ENCODE measurements around the gene RAB11FIP3. TPM values are rescaled to one million over a fixed set of nuclear protein-coding genes. Genes with fewer than 3 reads are reported as not detected.
"Not testable (repeated sequence)": the region's sequence is repeated elsewhere in the genome, so short reads cannot be mapped to it uniquely, and the experiment has no call there.

The RAB11FIP3 gene
- total RNA-seq, 1 donor: 23.4 TPM

DNA sequence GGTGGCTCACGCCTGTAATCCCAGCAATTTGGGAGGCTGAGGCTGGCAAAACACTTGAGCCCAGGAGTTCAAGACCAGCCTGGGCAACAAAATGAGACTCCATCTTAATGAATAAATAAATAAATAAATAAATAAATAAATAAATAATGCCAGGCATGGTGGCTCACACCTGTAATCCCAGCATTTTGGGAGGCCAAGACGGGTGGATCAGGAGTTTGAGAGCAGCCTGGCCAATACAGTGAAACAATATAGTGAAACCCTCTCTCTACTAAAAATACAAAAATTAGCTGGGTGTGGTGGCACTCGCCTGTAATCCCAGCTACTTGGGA, 10.3 kb upstream of the RAB11FIP3 start:
- DNase-seq (ENCODE audit: low read depth in 2 of 3, low spot score in 2 of 3): not testable (repeated sequence)

DNA sequence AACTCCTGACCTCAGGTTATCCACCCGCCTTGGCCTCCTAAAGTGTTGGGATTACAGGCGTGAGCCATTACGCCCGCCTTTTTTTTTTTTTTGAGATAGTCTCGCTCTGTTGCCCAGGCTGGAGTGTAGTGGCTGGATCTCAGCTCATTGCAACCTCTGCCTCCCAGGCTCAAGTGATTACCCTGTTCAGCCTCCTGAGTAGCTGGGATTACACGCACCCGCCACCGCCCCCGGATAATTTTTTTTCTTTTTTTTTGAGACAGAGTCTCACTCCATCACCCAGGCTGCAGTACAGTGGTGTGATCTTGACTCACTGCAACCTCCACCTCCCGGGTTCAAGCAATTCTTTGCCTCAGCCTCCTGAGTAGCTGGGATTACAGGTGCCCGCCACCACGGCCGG, 3.3 kb upstream of the RAB11FIP3 start:
- DNase-seq (ENCODE audit: low read depth in 2 of 3, low spot score in 2 of 3): not testable (repeated sequence)

DNA sequence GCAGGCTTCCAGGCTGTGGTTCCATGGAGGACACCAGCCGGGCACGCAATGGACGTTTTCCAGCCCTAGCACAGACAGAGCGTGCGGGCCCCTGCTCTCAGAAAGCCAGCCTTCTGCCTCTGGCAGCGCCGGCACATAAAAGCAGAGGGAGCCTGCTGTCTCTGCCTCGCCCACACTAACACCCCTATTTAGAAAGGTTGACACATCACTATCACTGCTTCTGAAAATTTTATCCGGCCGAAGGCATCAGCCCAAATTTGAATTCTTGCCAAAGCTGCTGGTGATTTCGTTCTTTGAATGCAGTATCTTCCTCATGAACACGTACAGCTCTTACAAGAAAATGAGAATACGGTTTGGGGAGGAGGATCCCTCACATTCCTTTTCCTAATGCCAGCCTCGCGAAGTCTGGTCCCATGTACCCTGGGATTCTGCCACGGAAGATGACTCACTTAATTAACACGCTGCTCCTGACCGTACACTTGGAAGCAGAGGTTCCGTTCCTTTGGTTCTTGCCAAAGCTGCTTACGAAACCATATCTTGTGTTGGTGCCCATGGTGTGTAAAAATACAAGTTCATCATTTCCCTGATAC, 1.3 kb upstream of the RAB11FIP3 start:
- no peak for DNase-seq (ENCODE audit: low read depth in 2 of 3, low spot score in 2 of 3)

DNA sequence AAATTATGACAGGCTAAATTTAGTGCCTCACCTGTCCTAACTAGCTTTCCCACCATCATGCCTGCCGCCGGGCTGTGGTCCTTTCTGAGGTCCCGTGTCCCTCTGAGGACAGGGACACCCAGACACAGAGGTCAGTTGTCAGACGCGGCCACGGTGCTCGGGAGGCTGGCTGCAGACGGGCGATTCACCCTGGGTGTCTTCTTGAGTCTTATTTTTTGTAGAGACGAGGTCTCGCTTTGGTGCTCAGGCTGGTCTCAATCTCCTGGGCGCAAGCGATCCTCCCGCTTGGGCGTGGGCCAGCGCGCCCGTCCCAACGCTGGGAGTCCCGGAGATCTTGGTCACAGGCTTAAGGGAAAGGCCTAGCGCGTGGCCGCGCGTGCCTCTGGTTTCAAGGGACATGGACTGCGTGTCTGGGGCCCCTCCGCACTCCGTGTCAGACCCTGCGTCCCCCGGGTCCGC, 797 bp upstream of the RAB11FIP3 start:
- no peak for DNase-seq (ENCODE audit: low read depth in 2 of 3, low spot score in 2 of 3)

DNA sequence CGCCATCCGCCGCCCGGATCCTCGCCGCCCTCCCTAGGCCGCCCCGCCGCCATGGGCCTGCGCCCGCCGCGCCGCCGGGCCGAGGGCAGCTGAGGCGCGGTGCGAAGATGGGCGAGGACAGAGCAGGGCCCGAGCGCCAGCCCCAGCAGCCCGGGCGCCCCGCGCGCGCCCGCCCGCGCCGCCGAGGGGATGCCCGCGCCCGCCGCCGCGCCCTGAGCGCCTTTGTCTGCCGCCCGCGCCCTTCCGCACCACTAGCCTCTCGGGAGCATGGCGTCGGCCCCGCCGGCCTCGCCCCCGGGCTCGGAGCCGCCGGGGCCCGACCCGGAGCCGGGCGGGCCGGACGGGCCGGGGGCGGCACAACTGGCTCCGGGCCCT, 278 bp downstream of the RAB11FIP3 start:
- no peak for DNase-seq (ENCODE audit: low read depth in 2 of 3, low spot score in 2 of 3)

DNA sequence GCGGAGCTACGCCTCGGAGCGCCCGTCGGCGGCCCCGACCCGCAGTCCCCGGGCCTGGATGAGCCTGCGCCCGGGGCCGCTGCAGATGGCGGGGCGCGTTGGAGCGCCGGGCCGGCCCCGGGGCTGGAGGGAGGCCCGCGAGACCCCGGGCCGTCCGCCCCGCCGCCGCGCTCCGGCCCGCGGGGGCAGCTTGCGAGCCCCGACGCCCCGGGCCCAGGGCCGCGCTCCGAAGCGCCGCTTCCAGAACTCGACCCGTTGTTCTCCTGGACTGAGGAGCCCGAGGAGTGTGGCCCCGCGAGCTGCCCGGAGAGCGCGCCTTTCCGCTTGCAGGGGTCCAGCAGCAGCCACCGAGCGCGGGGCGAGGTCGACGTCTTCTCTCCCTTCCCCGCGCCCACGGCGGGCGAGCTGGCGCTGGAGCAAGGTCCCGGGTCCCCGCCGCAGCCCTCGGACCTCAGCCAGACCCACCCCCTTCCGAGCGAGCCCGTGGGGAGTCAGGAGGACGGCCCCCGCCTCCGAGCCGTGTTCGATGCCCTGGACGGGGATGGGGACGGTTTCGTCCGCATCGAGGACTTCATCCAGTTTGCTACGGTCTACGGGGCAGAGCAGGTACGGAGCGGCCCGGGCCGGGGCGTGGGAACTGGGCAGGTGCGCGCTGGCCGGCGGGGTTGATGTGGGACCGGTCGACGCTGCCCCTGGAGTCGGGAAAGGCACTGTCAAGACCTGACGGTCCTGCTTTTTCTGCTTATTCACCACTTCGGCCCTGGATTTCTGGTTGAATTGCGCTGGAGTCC, 861 bp downstream of the RAB11FIP3 start:
- DNase-seq (ENCODE audit: low read depth in 2 of 3, low spot score in 2 of 3): no peak

DNA sequence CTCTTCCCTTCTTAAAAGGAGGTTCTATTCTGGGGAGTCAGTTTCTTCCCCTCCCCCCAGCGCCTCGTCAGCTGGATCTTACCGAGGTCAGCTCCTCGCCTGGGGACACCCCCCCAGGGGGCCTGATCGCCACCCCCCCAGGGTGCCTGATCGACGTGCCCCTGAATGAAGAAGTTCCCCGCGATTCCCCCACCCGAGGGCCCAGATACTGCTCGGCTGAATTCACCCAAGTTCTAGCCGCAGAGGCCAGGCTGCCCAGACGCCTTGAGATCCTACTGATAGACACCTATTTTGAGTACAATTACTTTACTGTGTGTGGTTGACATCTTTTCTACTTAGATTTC, 1.4 kb downstream of the RAB11FIP3 start:
- peak in 1 of 3 donors; percentile 9 for DNase-seq (ENCODE audit: low read depth in 2 of 3, low spot score in 2 of 3)

DNA sequence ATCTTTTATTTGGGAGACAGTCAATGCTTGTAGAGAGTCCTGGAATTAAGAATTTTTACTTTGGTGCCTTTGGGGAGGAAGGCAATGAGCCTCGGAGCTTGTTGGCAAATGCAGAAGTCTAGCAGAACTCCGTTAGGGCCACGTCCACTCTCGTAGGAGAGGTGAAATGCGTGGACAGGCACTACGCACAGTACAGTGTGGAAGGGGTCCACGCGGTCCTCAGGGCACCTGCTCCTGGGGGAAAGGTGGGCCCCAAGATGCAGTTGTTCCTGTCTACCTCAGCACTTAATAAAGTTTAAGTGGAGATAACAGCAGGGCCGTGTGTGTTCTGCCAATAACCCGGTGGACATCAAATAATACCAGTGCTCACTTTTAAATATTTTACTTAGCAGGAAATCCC, 1.8 kb downstream of the RAB11FIP3 start:
- no peak for DNase-seq (ENCODE audit: low read depth in 2 of 3, low spot score in 2 of 3)

DNA sequence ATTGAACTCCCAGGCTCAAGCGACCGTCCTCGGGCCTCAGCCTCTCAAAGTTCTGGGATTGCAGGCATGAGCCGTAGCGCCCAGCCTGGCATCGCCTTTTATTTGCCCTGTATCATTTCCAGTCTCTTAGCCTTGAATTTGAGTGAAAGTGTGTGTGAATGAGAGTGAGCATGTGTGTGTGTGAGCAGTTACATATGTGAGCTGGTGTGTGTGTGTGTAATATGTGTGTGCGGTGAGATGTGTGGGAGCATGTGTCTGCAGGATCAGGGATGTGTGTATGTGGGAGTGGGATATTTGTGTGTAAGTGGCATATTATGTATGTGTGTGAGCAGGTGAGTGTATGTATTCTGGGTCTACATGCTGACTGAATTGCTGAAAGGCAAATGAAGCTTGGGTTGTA, 5.5 kb downstream of the RAB11FIP3 start:
- DNase-seq (ENCODE audit: low read depth in 2 of 3, low spot score in 2 of 3): no peak

DNA sequence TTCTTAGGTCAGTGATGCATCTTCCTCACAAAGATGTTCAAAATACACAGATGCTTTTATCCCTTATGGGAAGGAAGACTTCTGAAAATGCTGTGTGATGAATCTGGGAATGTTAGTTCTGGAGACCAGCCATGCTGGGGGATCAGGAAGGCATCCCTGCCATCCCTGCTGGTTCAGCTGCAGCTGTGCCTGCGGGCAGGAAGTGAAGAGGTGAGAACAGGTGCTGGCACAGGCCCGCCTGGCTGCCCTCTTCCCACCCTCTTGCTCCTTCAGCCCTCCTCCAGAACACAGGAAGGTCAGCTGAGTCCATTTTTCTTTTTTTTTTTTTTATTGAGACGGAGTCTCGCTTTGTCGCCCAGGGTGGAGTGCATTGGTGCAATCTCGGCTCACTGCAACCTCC, 15.2 kb downstream of the RAB11FIP3 start:
- no peak for DNase-seq (ENCODE audit: low read depth in 2 of 3, low spot score in 2 of 3)

DNA sequence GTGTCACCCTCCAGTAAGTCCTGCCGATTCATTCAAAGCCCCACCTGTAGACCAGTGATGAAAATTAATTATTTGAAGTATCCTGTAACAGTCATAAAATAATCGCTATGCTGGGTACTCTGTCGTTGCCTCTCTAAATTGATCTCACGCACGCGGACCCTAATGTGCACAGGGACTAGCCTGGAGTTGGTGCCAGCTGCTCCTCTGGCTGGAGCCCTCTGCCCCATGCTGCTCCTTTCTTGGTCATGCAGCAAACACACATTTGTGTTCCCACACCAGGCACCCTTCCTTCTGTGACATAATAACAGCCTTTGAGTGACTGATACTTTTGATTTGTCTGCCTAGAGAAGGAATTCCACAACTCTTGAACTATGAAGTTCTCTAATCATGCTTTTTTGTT, 16.0 kb downstream of the RAB11FIP3 start:
- DNase-seq (ENCODE audit: low read depth in 2 of 3, low spot score in 2 of 3): no peak

DNA sequence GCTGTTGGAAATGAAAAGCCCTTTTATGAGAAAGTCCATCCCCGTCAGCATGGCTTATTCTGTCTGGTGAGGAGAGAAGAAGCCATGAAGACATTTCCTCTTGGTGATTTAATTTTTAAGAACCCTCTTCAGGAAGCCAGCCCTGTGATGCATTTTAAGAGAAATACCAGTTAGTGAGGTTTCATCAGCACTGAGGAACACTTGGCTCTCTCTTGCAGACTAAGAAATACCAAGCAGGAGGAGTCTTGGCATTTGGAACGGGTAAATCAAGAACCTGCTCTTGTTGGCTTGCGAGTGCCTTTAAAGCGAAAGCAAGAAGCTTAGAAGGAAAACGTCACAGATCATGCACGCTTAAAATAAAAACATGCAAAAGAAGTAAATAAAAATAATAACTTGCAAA, 17.5 kb downstream of the RAB11FIP3 start:
- no peak for DNase-seq (ENCODE audit: low read depth in 2 of 3, low spot score in 2 of 3)

DNA sequence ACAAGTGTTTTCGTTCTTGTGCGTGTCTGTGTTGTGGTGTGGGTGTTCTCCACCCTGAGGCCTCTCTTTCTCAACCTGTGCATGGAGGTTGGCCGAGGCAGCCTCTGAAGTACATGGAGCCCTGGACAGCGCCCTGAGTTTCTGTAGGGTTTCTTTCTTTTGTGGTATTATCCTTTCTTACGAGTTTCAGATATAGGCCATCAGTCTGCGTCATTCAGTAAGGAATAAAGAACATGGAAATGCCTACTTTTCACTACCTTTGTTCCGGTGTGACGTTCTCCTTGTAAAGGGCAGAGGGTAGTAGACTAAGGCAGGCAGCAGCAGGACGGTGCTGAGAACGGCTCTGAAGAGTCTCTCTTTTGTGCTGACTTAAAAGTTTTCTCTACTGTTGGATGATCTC, 18.6 kb downstream of the RAB11FIP3 start:
- DNase-seq (ENCODE audit: low read depth in 2 of 3, low spot score in 2 of 3): no peak

DNA sequence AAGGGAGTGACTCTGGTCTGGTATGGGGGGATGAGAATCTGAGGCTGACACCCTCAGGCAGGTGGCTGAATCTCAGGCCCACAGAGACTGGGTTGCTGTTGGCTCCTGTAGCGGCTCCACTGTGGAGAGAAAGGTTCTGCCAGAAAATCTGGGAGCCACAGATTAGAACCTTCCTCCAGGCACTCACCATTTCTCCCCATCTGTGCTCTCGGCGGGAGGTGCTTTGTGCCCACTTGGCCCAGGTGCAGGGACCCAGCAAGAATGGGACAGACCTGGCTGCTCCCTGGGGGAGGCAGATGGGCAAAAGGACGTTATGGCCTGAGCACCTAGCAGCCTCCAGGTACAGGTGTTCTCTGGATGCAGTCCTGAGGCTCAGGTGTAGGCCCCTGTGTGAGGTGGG, 20.1 kb downstream of the RAB11FIP3 start:
- DNase-seq (ENCODE audit: low read depth in 2 of 3, low spot score in 2 of 3): no peak

DNA sequence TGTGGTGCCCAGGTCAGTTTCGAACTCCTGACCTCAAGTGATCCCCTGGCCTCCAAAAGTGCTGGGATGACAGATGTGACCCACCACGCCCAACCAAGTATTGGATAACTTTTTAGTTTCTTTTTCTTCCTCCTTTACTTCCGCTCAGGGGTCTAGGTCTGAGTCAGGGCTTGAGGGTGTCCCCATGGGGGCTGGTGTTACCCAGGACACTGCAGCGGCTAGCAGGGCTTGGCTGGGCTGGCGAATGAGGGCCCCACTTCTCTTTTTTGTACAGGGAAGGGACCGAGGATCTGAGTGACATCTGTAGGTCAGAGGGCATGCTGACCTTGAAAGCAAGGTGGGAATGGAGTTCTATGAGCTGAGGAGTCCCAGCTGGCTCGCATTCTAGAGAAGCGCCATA, 24.9 kb downstream of the RAB11FIP3 start:
- no peak for DNase-seq (ENCODE audit: low read depth in 2 of 3, low spot score in 2 of 3)

DNA sequence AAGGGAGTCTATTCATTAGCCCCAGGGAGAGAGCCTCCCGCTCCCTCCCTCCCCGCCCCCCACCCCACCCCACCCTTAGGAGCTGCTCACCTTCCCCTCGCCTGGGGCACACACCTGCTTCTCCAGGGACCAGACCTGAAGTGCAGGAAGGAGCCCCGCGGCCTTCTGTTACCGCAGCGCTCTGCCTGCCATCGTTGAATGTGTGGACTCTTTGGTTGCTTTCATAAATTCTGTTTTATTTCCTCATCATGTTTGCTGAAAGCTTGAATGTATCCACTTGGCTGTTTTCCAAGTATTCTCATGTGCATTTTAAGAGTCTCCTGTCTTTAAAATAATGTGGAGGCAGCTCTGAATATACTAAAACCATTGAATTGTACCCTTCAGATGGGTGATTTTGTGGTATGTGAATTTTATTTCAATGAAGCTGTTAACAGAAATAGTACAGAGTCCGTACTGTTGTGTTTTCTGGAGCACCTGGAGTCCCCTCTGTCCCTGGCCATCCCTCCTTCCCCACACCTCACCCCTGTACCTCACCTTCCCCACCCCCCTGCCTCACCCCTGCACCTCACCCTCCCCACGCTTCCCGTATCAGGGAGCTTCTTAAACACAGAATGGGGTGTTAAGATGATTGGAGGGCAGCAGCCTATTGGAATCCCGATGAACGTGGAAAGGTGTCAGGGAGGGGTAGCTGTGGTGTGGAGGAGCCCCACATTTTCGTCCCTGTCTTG, 25.5 kb downstream of the RAB11FIP3 start:
- no peak for DNase-seq (ENCODE audit: low read depth in 2 of 3, low spot score in 2 of 3)

DNA sequence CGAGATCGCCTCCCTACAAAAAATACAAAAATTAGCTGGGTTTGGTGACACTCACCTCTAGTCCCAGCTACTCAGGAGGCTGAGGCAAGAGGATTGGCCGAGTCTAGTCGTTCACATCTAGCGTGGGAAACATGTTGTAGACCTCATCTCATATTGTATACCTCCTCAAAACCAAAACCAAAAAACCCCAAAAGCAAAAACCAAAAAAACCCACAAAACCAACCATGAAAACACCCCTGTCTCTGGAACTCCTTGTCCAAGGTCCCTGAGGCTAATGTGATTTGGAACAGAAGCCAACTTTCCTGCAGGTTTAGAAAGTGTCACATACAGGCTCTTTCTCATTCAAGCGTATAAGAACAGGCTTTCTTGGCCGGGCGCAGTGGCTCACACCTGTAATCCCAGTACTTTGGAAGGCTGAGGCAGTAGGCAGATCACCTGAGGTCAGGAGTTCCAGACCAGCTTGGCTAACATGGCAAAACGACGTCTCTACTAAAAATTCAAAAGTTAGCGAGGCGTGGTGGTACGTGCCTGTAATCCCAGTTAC, 29.0 kb downstream of the RAB11FIP3 start:
- no peak for DNase-seq (ENCODE audit: low read depth in 2 of 3, low spot score in 2 of 3)

DNA sequence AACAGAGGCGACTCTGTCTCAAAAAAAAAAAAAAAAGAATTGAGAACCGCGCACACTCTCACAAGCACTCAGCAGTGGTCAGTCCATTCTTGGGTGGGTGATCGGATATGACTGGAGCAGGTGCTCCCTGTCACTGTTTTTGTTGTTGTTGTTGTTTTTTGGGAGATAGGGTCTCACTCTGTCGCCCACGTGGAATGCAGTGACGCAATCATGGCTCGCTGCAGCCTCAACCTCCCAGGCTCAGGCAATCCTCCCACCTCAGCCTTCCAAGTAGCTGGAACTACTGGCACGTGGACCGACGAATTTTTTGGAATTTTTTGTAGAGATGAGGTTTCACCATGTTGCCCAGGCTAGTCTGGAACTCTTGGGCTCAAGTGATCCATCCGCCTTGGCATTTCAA, 30.0 kb downstream of the RAB11FIP3 start:
- DNase-seq (ENCODE audit: low read depth in 2 of 3, low spot score in 2 of 3): no peak

DNA sequence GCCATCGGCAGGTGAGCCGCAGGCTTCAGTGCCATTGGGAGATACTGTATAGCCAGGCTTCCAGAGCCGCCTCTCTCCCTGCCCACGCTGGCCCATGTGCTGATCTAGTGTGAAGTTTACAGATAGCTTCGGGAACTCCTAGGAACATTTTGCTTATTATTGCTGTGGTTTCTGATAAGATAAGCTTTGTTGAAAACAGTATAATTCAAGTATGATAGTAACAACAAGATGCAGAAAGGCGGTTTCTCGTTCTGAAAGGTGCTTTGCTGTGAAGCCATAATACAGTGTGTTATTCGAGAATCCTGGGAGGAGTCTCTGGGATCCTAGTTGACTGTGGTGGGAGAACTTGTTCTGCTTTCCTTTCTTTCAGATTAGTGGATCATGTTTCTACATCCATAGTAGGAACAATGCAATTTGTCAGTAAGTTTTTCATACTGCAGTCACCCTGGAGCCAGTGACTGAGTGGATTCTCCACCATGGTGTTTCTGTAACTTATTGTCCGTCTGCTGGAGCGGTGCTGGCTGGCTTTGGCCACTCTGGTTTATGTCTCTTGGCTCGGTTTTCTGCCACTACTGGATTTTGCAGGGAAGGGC, 31.5 kb downstream of the RAB11FIP3 start:
- DNase-seq (ENCODE audit: low read depth in 2 of 3, low spot score in 2 of 3): no peak

DNA sequence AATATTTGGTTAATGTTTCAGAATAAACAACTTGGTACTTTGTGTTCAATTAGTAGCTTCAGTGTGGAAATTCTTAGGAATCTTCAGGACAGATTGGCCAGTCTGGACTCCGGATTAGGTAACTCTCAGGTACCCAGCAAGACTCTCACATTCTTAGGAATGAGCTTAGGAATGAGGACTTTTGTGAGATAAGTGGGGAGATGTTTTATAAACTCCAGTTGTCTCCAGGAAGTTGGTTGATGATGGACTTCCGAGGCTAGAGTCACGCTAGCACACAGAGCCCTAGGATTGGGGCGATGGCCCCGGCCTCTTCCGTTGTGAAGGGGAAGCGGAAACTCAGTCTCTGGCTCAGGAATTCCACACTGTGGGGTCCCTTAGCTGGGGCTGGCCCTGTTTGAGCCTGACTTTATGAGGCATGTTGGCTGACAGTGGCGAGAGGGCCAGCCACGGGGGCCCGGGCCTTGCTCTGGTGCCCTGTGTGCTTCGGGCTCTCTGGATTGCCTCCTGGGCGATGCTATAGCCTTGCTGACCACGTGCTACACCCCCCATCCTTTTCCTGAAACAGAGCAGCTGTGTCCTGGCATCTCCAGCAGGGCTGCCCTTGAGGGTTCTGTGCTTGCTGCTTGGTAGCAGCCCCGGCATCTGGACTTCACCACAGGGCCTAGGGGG, 32.4 kb downstream of the RAB11FIP3 start:
- DNase-seq (ENCODE audit: low read depth in 2 of 3, low spot score in 2 of 3): no peak

DNA sequence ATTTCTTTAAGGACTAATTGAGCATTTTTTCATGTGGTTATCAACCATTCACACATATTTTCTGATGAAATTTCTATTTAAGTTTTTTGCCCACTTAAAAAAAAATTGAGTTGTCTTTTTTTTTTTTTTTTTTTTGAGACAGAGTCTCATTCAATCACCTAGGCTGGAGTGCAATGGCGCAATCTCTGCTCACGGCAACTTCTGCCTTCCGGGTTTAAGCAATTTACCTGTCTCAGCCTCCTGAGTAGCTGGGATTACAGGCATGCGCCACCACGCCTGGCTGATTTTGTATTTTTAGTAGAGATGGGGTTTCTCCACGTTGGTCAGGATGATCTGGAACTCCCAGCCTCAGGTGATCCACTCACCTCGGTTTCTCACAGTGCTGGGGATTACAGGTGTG, 34.3 kb downstream of the RAB11FIP3 start:
- DNase-seq (ENCODE audit: low read depth in 2 of 3, low spot score in 2 of 3): no peak
